COLO829 (cell line): Measurements from ENCODE around the gene ZBTB39.
"Not testable (repeated sequence)": the region's sequence is repeated elsewhere in the genome, so short reads cannot be mapped to it uniquely, and the experiment has no call there.

ENCODE experiments used
- DNase-seq: peaks from one replicate; pipeline ENCODE4 v3.0.0; 2012; ENCODE audit warnings: low spot score

Gene ZBTB39

GRCh38 chr12:56999456-56999855, 6.9 kb downstream of the ZBTB39 start:
- no peak for DNase-seq

GRCh38 chr12:56998981-56999380, 7.4 kb downstream of the ZBTB39 start:
- no peak for DNase-seq

DNA sequence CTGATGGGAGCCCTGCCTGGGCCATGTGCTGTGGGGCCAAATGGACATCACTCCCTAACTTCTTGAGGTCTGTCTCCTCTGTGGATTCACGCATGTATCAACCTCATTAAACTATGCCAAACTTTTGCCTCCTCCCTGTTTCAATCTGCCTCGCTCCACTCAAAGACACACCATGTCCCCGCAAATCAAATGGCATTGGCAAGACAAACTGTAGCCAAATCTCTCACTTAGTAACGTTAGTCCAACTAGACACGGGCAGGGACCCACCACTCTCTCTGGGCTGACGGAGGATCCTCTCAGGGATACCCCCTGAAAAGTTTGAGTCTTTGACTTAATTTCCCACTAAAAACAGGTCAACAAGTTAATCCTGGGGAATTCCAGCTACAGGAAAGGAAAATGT, 8.0 kb downstream of the ZBTB39 start:
- DNase-seq: no peak

DNA sequence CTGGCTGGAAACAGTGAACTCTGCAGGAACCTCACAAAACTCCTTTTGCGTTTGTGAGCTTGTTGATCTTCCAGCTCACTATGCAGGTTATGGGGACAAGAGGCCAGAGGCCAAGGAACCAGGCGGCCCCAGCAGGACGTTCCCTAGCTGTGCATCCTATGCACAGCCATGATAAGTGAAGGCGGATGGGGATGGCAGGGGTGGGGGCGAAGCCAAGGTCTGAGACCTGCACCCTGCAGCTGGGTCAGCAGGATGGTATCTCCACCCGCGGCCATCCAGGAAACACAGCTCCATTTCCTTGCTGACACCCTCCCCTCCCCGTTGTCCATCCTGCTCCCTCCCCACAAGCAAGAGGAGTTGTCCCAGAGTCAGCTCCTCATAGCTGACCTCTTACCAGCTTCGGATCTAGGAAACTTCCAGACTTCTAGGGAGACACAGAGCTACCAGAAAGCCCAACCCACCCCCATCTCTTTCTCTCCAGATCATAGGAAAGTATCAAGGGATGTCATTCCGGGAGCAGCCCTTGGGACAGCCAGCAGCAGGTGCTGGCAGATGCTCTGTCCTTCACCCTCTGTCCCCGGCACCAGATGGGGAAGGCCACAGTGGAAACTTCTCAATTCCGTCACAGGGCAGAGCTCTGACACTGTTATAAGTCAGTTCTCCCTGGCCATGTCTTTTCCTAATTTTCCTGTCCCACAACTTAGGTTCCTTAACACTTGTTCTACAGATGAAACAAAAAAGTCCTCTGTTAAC, 9.4 kb downstream of the ZBTB39 start:
- DNase-seq: no peak

DNA sequence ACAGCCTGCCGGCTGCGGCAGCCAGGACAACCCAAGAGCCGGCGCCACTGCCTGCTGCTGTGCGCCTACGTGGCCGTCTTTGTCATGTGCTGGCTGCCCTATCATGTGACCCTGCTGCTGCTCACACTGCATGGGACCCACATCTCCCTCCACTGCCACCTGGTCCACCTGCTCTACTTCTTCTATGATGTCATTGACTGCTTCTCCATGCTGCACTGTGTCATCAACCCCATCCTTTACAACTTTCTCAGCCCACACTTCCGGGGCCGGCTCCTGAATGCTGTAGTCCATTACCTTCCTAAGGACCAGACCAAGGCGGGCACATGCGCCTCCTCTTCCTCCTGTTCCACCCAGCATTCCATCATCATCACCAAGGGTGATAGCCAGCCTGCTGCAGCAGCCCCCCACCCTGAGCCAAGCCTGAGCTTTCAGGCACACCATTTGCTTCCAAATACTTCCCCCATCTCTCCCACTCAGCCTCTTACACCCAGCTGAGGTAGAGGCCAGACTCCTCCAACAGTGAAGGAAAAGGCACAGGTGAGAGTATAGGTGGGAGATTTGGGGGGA, 10.3 kb downstream of the ZBTB39 start:
- no peak for DNase-seq

DNA sequence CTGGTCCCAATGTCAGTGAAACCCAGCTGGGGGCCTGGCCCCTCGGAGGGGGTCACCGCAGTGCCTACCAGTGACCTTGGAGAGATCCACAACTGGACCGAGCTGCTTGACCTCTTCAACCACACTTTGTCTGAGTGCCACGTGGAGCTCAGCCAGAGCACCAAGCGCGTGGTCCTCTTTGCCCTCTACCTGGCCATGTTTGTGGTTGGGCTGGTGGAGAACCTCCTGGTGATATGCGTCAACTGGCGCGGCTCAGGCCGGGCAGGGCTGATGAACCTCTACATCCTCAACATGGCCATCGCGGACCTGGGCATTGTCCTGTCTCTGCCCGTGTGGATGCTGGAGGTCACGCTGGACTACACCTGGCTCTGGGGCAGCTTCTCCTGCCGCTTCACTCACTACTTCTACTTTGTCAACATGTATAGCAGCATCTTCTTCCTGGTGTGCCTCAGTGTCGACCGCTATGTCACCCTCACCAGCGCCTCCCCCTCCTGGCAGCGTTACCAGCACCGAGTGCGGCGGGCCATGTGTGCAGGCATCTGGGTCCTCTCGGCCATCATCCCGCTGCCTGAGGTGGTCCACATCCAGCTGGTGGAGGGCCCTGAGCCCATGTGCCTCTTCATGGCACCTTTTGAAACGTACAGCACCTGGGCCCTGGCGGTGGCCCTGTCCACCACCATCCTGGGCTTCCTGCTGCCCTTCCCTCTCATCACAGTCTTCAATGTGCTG, 11.0 kb downstream of the ZBTB39 start:
- no peak for DNase-seq

DNA sequence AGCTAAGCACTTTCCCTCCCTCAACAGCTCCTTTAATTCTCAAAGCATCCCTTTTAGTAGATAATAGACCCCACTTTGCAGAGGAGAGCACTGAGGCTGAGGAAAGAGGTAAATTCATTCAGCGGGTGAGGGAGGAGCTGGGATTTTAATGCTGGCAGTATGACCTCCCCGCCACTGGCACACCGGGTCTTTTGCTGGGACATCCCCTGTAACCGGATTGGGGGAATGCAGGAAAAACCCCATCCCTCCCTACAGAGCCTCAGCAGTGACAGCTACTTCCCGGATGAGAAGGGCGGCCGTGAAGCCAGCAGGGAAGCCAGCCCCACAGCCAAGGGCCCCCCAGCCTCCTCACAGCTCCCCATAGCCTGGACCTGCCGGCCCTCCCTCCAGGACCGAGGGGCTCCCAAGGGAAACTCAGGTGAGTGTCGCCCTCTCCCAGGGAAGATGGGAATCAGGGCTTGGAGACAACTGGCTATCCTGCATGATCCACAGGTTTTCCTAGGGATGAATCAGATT, 12.1 kb downstream of the ZBTB39 start:
- no peak for DNase-seq

DNA sequence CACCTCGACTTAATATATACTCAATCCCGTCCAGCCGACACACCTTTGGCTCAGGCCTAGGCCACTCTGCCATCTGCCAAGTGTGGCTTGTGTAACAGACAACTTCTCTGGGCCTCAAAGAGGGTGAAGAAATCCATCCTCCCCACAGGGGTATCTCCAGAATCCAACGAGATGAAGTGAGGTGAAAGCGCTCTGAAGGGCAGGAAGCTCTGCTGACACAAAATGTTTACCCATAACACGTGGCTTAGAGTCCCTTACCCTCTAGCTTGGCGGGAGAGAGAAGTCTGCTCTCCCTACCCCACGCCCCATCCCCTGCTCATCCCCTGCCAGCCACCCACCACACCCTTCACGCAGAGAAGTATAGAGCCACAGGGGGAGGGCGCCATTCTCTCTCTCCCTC, 13.0 kb downstream of the ZBTB39 start:
- DNase-seq: no peak

DNA sequence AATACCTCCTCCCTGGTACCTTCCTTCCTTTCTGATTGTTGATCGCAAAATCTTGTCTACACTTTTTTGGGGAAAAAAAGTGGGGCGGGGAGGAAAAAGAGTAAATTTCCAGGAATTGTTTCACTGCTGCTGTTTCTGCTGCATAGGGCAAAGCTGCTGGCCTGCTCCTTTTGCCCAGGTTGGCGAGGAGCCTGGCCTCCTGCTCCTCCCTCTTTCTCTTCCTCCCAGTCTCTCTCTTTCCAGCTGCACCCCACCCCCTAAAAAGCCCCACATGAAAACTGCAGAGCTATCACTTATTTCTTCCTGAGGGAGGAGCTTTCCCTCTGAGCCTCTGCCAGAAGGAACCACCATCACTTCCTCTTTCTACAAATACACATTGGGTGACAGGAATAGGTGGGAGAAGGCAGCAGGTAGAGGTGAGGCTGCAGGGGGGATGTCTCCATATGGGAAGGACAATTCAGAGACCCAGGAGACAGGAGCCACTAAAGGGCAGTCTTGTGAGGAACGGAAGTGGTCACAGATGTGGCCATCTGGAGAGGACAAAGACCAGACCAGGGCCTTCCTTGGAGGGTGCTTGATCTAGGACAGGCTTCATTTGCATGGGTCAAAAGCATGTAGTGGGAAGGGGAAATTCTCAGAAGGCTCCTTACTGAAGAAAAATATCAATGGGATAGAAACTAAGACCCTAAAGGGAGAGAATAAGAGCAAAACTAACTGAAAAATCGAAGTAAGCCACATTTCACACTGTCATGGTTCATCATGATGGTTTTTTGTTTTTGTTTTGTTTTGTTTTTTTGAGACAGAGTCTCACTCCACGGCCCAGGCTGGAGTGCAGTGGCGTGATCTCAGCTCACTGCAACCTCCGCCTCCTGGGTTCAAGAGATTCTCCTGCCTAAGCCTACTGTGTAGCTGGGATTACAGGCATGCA, 14.8 kb downstream of the ZBTB39 start:
- DNase-seq: no peak

DNA sequence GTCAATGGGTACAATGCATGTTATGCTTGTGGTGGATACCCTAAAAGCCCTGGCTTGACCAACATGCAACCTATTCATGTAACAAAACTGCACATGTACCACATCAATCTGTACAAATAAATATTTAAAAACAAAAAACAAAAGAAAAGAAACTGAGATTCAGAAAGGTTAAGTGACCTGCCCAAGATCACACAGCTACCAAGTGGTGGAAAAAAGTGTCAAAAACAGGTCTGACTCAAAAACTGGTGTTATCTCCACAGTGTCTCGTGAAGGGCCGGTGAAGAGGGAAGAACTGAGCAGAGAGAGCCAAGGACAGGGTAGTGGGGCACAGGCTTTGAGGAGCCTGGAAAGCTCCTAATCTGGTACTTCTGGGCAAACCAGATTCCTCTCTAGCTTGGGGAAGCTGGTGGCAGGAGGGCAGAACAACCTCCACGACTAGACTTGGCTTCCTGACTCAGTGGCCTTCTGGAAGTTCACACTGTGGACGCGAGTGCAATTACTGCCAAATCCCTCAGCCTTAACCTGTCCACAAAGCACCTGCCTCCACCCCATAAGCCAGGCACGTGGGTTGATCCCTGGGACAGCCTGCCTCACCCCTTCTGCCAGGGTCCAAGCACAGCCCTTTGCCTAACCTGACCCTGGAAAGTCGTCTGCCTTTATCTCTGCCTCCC, 15.6 kb downstream of the ZBTB39 start:
- no peak for DNase-seq

DNA sequence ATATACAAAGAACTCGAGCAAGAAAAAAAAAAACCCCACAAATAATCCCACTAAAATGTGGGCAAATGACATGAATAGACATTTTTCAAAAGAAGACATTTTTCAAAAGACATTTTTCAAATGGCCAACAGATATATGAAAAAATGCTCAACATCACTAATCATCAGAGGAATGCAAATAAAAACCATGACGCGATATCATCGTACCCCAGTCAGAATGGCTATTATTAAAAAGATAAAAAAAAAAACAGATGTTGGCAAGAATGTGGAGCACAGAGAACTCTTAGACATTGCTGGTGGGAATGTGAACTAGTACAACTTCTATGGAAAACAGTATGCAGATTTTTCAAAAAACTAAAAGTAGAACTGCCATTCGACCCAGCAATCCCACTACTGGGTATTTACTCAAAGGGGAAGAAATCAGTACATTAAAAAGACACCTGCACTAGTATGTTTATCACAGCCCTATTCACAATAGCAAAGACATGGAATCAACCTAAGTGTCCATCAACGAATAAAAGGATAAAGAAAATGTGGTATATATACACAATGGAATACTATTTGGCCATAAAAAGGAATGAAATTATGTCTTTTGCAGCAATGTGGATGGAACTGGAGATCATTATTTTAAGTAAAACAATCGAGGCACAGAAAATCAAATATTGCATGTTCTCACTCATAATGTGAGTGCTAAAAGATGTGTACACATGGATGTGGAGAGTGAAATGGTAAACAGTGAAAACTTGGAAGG, 16.3 kb downstream of the ZBTB39 start:
- no peak for DNase-seq

GRCh38 chr12:56988207-56988739, 18.1 kb downstream of the ZBTB39 start:
- DNase-seq: no peak

GRCh38 chr12:56987551-56988053, 18.7 kb downstream of the ZBTB39 start:
- peak; percentile 72 for DNase-seq

DNA sequence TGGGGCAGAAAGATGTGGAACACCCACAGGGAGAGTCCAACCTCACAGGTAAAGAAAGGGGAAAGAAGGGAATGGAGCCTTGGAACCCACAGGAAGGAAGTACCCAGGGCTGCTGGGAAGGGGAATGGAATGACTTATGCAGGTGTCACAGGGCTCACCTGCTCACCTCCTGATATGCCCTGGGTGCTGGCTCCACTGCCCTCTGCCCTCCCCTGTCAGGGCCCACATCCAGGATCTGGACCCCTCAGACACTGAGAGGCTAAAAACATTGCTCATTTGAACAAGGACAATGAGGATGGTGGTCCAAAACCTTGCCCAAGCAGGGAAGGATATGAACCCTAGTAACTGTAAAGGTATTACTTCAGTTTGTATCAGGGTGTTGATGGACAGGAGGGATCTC, 19.3 kb downstream of the ZBTB39 start:
- no peak for DNase-seq

DNA sequence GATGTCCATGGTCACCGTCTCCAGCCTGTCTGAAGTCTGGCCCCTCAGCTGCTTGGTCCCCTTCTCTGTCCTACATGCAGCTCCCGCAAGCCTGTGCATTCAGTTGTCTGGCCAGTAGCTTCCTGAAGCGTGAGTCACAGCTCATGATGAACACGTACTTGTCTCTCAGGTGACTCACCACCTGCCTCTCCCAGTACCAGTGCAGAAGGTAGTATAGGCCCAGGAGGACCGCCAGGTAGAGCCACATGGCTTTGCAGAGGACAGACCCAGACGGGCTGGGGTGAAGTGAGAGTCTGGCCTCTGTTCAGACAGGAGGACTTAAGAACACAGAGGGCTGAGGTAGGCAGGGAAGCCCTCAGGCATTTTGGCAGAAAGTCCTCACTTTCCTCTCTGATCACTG, 20.6 kb downstream of the ZBTB39 start:
- not testable (repeated sequence) for DNase-seq

- DNase-seq: no peak
Measured at GRCh38 chr12:56983386-56983785, 23.0 kb downstream of the ZBTB39 start.

GRCh38 chr12:56982578-56983236, 23.6 kb downstream of the ZBTB39 start:
- not testable (repeated sequence) for DNase-seq

GRCh38 chr12:56980941-56981530, 25.3 kb downstream of the ZBTB39 start:
- DNase-seq: no peak

- DNase-seq: no peak
Measured at GRCh38 chr12:56980268-56980667, 26.1 kb downstream of the ZBTB39 start.
